DMS53 treated with DMSO at 0.1 percent for 48 hours (cell line): ENCODE data around the gene GNPNAT1.

Source experiments
- DNase-seq: peaks from one replicate; lab custom pipeline; 2025; ENCODE audit not compliant: unreplicated experiment; lab: John Stamatoyannopoulos, UW

The GNPNAT1 gene

GRCh38 chr14:52791223-52792096 is at the start of gene GNPNAT1:
TSS of gene GNPNAT1 (minus strand) at chr14:52791607. CDS start at chr14:52784650, 6,957 bp downstream.
- peak; percentile 65 for DNase-seq

DNA sequence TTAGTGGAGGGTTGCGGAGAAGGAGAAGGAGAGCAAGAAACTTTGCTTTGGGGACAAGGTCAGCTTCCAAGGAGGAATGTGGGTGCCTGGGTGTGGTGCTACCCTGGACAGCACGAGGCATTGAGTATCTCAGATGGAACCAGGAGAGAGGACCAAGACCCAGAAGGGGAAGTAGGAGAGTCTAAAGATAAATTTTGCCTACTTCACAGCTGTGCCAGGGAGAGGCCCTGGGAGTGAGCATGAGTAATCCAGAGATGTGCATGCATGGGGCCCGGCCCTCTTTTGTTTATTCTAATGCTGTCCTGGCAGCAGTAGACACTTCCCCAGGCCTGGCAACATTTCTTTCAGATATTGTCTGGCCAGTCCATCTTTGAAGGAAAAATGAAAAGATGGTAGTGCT is 49.5 kb upstream of the GNPNAT1 start:
- no peak for DNase-seq

GRCh38 chr14:52837451-52837850 is 46.0 kb upstream of the GNPNAT1 start:
- no peak for DNase-seq

GRCh38 chr14:52836063-52836462 is 44.7 kb upstream of the GNPNAT1 start:
- DNase-seq: no peak

DNA sequence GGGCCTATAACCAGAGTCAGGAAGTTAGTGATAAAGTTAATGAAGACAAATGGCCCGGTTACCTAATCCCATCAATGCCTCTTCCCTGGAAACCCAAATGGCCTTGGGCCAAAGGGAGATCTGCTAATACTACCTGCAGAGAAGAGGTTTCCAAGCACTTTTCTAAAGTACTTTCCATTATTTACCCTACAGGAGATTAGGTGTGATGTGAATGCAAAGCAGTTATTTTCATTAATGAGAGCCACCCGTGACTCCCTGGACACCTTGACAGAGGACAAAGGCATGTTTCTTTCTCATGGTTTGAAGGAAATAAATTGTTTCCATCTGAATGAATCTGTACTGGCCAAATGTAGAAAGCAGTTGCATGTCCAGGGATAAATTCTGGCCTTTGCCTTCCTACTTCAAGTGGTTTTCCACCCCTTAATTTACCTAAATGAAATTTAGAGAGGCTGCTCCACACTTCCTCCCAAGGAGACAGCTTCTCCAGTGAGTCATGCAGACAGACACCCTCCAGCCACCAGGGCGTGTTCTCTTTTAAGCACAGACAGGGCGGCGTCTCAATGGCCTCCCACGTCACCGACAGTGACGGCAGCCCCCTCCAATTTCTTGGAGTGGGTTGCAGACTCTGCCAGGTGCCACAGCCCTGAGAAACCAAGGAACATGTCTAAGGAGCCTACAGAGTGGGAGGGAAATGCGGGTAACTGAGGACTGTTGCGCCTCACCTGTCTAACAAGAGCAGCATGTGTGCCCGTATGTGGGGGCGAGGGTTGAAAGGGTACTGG is 43.9 kb upstream of the GNPNAT1 start:
- no peak for DNase-seq

DNA sequence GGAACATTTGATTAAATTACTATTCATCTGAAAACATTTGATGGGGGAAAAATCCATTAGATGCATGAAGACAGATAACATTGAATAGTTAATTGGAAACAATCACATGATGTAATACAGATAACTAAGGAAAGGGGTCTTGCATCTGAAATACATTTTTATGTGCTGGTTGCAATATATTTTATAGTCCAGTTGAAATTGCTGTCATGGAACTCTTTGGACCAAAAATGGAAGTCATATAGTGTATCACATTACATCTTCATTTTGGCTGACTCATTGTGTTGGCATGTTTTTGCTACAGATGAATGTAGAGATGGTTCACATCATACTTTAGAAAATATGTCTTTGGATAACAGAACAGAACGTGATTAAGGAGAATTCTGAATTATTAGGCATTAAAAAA is 43.0 kb upstream of the GNPNAT1 start:
- peak; percentile 8 for DNase-seq

- DNase-seq: no peak
Observed at GRCh38 chr14:52833891-52834290, 42.5 kb upstream of the GNPNAT1 start.

- no peak for DNase-seq
Observed at GRCh38 chr14:52829527-52830185, 38.2 kb upstream of the GNPNAT1 start.

GRCh38 chr14:52827426-52827825 is 36.0 kb upstream of the GNPNAT1 start:
- DNase-seq: no peak

DNA sequence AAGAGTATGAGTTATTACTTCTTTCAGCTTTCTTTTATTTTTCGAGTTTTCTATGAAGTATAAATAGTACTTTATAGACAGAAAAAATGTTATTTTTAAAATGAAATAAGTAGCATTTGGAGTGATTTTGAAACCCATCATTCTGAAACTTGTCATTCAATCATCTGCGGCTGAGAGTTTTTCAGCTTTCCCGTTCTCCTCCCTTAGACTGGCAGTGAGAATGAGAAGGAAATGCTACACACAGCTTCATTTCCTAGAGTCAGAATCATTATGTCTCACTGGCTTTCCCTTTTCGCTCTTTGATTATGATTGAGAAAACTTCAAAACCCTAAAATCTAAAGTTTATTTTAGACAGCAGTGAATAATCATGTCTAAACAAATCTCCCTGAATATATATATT is 33.7 kb upstream of the GNPNAT1 start:
- DNase-seq: no peak

DNA sequence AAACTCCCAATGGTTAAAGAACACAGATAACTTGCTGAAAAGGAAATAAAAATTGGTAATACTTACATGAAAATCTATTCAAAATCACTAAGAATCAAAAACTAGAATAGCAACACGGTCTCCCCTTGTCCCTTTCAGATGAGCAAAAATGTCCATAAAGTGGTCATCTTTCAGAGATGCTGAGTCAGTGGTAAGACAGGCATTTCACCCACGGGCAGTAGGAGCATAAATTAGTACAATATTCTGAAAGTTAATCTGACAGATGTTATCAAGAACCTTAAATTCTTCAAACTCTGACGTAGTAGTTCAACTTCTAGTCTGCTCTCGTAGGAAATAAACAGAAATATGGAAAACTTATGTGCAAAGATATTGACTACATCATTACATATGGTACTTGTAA is 33.1 kb upstream of the GNPNAT1 start:
- DNase-seq: no peak

- DNase-seq: no peak
Observed at GRCh38 chr14:52821805-52822250, 30.4 kb upstream of the GNPNAT1 start.

DNA sequence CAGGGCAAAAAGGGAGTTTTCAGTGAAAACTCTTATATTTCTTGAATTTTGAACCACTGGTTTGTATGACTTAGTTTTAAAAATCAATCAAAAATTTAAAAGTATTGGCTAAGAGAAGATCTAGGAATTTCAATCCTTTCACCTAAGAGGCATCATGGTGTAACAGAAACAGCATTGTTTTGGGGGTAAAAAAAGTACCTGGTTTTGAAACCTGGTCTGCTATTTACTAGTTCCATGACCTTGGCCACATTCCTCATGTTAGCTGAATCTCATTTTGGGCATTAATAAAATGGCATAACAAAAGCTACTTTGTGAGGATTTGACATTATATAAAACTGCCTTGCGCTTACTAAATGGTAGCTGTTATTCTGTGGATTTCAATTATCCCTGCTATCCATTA is 16.7 kb upstream of the GNPNAT1 start:
- no peak for DNase-seq

DNA sequence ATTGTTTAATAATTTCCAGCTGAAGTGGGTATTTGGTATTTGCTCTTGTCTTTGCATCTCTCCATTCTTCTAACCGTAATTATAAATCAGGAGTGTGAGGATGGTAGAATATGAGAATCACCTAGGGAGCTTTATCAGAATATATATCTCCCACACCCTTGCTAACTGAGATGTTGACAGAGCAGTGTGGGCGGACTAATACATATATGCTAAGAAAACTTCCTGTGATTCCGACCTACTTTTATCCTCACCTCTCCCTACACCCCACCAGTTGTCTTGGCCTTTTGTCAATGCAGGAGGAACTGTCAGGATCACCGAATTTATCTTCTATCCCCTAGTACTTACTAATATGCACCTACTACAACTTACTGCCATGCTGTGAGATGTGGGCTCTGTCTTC is 14.7 kb upstream of the GNPNAT1 start:
- no peak for DNase-seq

- DNase-seq: no peak
Observed at GRCh38 chr14:52802597-52802996, 11.2 kb upstream of the GNPNAT1 start.

DNA sequence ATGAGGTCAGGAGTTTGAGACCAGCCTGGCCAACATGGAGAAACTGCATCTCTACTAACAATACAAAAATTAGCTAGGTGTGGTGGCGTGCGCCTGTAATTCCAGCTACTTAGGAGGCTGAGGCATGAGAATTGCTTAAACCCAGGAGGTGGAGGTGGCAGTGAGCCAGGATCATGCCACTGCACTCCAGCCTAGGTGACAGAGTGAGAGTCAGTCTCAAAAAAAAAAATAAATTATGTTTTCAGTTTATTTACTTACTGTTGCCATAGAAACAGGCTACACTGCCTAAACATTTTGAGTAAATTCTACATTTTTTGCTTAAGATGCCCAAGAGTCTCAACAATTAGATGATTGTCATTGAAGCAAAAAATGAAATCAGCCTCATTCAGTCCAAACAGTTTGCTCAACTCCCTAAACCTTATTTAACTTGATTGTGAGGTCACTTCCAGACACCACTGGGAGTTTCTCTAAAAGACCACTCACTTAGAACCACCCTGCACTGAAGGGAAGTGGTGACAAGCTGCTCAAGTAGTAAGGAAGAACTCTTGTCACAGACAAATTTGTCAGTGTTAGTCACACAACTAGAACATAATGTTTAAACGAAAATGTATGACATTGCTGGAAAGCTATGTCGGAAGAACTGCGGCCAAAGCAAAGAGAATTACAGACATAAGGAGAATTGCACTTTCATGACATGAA is 9.8 kb upstream of the GNPNAT1 start:
- no peak for DNase-seq

DNA sequence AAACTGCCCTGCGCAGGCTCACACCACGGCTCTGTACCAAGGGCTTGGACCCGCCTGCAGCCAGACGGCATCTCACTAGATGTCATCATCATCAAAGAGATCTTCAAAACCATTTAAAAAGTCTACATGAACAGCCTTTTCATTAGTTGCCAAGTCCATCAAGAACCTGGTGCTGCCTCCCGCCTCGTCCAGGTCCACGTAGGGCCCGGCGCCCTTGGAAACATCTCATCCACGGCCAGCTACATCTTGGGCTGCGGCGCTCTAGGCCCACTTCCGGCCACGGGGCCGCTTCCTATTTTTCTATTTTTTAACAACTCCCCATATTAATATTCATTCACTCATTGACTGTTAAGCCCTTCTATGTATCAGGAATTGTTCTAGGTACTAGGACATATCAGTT is 7.4 kb upstream of the GNPNAT1 start:
- DNase-seq: no peak

DNA sequence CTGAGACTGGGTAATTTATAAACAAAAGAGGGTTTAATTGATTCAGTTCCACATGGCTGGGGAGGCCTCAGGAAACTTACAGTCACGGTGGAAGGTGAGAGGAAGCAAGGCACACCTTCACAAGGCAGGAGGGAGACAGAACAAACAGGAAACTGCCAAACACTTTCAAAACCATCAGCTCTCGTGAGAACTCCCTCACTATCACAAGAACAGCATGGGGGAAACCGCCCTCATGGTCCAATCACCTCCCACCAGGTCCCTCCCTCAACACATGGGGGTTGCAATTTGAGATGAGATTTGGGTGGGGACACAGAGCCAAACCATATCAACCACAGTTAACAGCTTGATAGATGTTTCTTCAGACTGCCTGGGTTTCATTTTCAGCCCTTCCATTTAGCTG is 6.2 kb upstream of the GNPNAT1 start:
- no peak for DNase-seq

DNA sequence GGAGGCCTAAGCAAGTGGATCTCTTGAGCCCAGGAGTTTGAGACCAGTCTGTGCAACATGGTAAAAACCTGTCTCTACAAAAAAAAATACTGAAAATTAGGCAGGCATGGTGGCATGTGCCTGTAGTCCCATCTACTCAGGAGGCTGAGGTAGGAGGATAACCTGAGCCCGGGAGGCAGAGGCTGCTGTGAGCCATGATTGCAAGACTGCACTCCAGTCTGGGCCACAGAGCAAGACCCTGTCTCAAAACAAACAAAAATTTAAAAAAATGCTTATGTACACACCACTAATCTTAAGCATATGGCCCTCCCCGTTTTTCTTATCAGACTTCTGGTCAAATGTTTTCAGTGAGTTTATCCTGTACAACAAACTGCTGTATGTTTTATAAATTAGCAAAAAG is 1.7 kb upstream of the GNPNAT1 start:
- no peak for DNase-seq

DNA sequence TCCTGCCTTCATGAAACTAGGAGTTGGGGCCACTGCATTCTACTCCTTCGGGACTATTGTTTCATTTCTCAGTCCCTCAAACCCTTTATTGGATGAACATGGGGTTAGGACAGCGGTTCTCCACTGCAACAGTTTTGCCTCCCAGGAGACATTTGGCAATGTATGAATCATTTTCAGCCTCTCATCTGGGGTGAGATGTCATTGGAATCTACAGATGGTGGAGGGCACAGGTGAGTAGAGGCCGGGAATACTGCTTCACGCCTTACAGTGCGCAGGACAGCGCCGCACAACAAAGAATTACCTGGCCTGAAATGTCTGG is 649 bp upstream of the GNPNAT1 start:
- no peak for DNase-seq

DNA sequence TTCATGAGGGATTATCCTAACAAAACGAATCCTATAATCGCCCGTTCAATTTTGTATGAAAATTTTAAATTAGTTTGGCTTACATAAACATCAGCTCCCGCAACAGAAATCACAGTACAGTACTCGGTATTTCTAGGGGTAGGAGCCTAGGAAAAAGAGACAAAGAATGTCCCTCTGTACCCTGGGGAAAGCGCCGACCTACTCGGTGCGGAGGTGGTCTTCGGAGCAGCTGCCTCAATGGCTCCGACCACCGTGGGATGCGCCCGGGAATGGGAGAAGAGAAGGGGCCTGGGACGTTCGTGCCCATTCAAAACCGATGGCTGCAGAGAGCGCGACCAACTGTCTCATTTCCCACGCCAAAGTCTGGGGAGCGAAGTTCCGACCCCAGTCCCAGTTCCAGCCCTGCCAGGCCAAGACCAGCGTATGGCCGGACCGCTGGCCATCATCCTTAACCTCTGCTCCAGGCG is 618 bp downstream of the GNPNAT1 start:
- no peak for DNase-seq
